HCT116 (cell line): ENCODE data around the gene KCNJ4. TPM values are rescaled to one million over a fixed set of nuclear protein-coding genes. Genes with fewer than 3 reads are reported as not detected.
"Not testable (repeated sequence)": the region's sequence is repeated elsewhere in the genome, so short reads cannot be mapped to it uniquely, and the experiment has no call there.

Experiments
- ATAC-seq: fragments of 200-7000 bp; cut with Tn5 transposase; 2 replicates; pipeline ENCODE4 v1.9.1; 2020; ENCODE audit warnings: mild to moderate bottlenecking, moderate library complexity
- BruUV-seq: library from RNA; stranded (reverse); fragments of 400-500 nt; replicated peaks from 2 replicates; lab custom pipeline; 2021; lab: Mats Ljungman, UMichigan
- CTCF ChIA-PET: fragments of 300-600 bp; sonication (Branson Sonifier 250); formaldehyde crosslinking; loops from one replicate; lab custom pipeline; 2021; ENCODE audit warnings: antibody characterized with exemption; lab: Charles Lee
- POLR2A ChIA-PET: fragments of 300-600, 350-600 bp; sonication (Branson Sonifier 250); formaldehyde crosslinking; loops from one replicate; lab custom pipeline; 2021; ENCODE audit warnings: antibody characterized with exemption; lab: Charles Lee
- RAD21 ChIA-PET, 2 experiments: fragments of 300-600 bp; sonication (Branson Sonifier 250); formaldehyde crosslinking; loops; one replicate each; lab custom pipeline; 2023; ENCODE audit warnings: low total read pairs in 2 of 2; ENCODE audit not compliant: uncharacterized antibody in 2 of 2, unreplicated experiment in 2 of 2, low non-redundant PET in 1 of 2; lab: Charles Lee
- DNase-seq: peaks from one replicate; pipeline ENCODE4 v3.0.0-alpha.2; 2010; ENCODE audit warnings: low read depth, low spot score
- H2AFZ ChIP-seq: fragments of 200-600 bp; shearing (Covaris generic), sonication (generic); 2 replicates; pipeline ENCODE4 v1.6.1; 2017; ENCODE audit warnings: low read depth, mixed run types, mixed read lengths, antibody characterized with exemption, low read length; ENCODE audit not compliant: poor library complexity, severe bottlenecking
- H3K27ac ChIP-seq: 2 replicates; pipeline ENCODE4 v1.5.1; 2012; ENCODE audit warnings: low read depth, low read length
- H3K27me3 ChIP-seq: fragments of 200-600 bp; sonication (generic); 2 replicates; pipeline ENCODE4 v1.6.1; 2016; ENCODE audit warnings: mixed run types, low read length, mixed read lengths; ENCODE audit not compliant: insufficient read depth
- H3K36me3 ChIP-seq, 2 experiments: fragments of 200-500 bp in 1 of 2; fragments of 200-600 bp in 1 of 2; sonication (Bioruptor generic) in 1 of 2; sonication (generic) in 1 of 2; 2 replicates each; pipeline versions ENCODE4 v1.5.1 to v1.6.1; 2014 to 2016; ENCODE audit warnings: low read length in 2 of 2, inconsistent platforms in 1 of 2, mixed read lengths in 1 of 2, mixed run types in 1 of 2; ENCODE audit not compliant: insufficient read depth in 2 of 2, control insufficient read depth in 1 of 2
- H3K4me1 ChIP-seq, 2 experiments: fragments of 200-600 bp in 1 of 2; sonication (generic) in 1 of 2; 2 replicates each; pipeline versions ENCODE4 v1.5.1 to v1.6.1; 2012 to 2017; ENCODE audit warnings: low read length in 2 of 2, inconsistent platforms in 1 of 2, mild to moderate bottlenecking in 1 of 2, mixed read lengths in 1 of 2, mixed run types in 1 of 2, moderate library complexity in 1 of 2; ENCODE audit not compliant: insufficient read depth in 2 of 2, control insufficient read depth in 1 of 2
- H3K4me2 ChIP-seq: fragments of 200-600 bp; sonication (generic); 2 replicates; pipeline ENCODE4 v1.6.1; 2017; ENCODE audit warnings: mixed run types, low read length, mixed read lengths
- H3K4me3 ChIP-seq, 2 experiments: fragments of 200-600 bp in 1 of 2; sonication (generic) in 1 of 2; replicated peaks in 1 of 2; 2 replicates each; pipeline ENCODE4 v1.5.1; 2011 to 2016; ENCODE audit warnings: low read length in 2 of 2, control low read depth in 1 of 2, low read depth in 1 of 2, mild to moderate bottlenecking in 1 of 2, mixed read lengths in 1 of 2, mixed run types in 1 of 2
- H3K79me2 ChIP-seq: fragments of 200-600 bp; sonication (generic); 2 replicates; pipeline ENCODE4 v1.6.1; 2017; ENCODE audit warnings: mild to moderate bottlenecking, mixed run types, low read length, moderate library complexity, mixed read lengths; ENCODE audit not compliant: insufficient read depth
- H3K9ac ChIP-seq: fragments of 200-600 bp; sonication (generic); 2 replicates; pipeline ENCODE4 v1.6.1; 2016; ENCODE audit warnings: low read length, mixed read lengths
- H3K9me2 ChIP-seq: fragments of 200-600 bp; sonication (generic), shearing (Covaris generic); 2 replicates; pipeline ENCODE4 v1.6.1; 2017; ENCODE audit warnings: mixed run types, mild to moderate bottlenecking, moderate library complexity; ENCODE audit not compliant: insufficient read depth
- H3K9me3 ChIP-seq, 2 experiments: fragments of 200-500 bp in 1 of 2; fragments of 200-600 bp in 1 of 2; sonication (Bioruptor generic) in 1 of 2; sonication (generic) in 1 of 2; 2 replicates each; pipeline ENCODE4 v1.6.1; 2014 to 2017; ENCODE audit warnings: low read length in 2 of 2, mixed read lengths in 2 of 2, inconsistent platforms in 1 of 2, low read depth in 1 of 2, mild to moderate bottlenecking in 1 of 2, mixed run types in 1 of 2, moderate library complexity in 1 of 2; ENCODE audit not compliant: control insufficient read depth in 1 of 2, insufficient read depth in 1 of 2
- H4K20me1 ChIP-seq: fragments of 200-600 bp; sonication (generic), shearing (Covaris generic); 2 replicates; pipeline ENCODE4 v1.6.1; 2017; ENCODE audit warnings: mixed run types, mild to moderate bottlenecking, moderate library complexity; ENCODE audit not compliant: insufficient read depth
- CBX3 ChIP-seq: IDR thresholded peaks from 2 replicates; pipeline ENCODE4 v1.6.1; 2012; ENCODE audit warnings: low read depth
- EZH2phosphoT487 ChIP-seq: fragments of 200-600 bp; IDR thresholded peaks from 2 replicates; pipeline ENCODE4 v1.6.1; 2018; ENCODE audit warnings: antibody characterized with exemption, borderline replicate concordance
- JUND ChIP-seq: IDR thresholded peaks from 2 replicates; pipeline ENCODE4 v1.6.1; 2012
- MAX ChIP-seq: IDR thresholded peaks from 2 replicates; pipeline ENCODE4 v1.6.1; 2012
- POLR2AphosphoS5 ChIP-seq: IDR thresholded peaks from 2 replicates; pipeline ENCODE4 v1.6.1; 2011; ENCODE audit warnings: mild to moderate bottlenecking, low read depth, low read length, moderate library complexity
- YY1 ChIP-seq: IDR thresholded peaks from 2 replicates; pipeline ENCODE4 v1.6.1; 2011; ENCODE audit warnings: low read length, low read depth, moderate library complexity, mild to moderate bottlenecking; ENCODE audit not compliant: insufficient replicate concordance; ENCODE audit errors: extremely low read depth
- intact Hi-C: fragments of 100-400 bp; cut with micrococcal nuclease; formaldehyde crosslinking; loops from 2 replicates; pipeline ENCODE4 v1.10.0; 2022
- total RNA-seq: library from RNA; stranded (reverse); gene quantifications from one replicate; pipeline ENCODE4 v1.2.1, GENCODE V29; 2021; ENCODE audit not compliant: unreplicated experiment

Gene KCNJ4
- total RNA-seq, 1 experiment from 2014 or later = not detected

GRCh38 chr22:38398181-38398608 lies 56.8 kb downstream of the KCNJ4 start:
- H3K27me3 ChIP-seq, H3K9me2 ChIP-seq, intact Hi-C loops, DNase-seq: not testable (repeated sequence)
- peak overlapping the region; percentile 76 for H3K9ac ChIP-seq
- peak; percentile 62 for TF ChIP-seq YY1
- TF ChIP-seq POLR2AphosphoS5 = 0 out of 2 replicates have a peak, but pooled peaks have one; percentile 6
- TF ChIP-seq, all 23 proteins: peak for 2; not testable (repeated sequence) for 21
- H3K4me1 ChIP-seq = peaks cover 6 to 14% of the 10 kb centered on the region in 2 experiments; a peak in 3 of 4 replicates
- H2AFZ ChIP-seq, H3K36me3 ChIP-seq, H4K20me1 ChIP-seq, H3K9me3 ChIP-seq, BruUV-seq: not testable (repeated sequence)
- H3K79me2 ChIP-seq = peaks cover 36% of the 10 kb centered on the region
- peak overlapping the region; percentile 89 for H3K4me2 ChIP-seq
- H3K4me3 ChIP-seq = peak overlapping the region; percentile 72 to 73
- POLR2A ChIA-PET = interaction anchor here (0.6 to 0.8 kb wide), 4 partner anchors 14 to 284 kb away, joined by 3 read pairs; partner anchors contain the start of gene TOMM22
- H3K27ac ChIP-seq = peak overlapping the region; percentile 71
- RAD21 ChIA-PET = interaction anchor here in 1 of 2 experiments (0.6 kb wide), 2 partner anchors 115 to 299 kb away, joined by 3 to 5 read pairs; no protein-coding TSS in a partner anchor
- ATAC-seq = peak; percentile 75
- CTCF ChIA-PET = interaction anchor here (0.9 to 1.2 kb wide), 3 partner anchors 13 to 346 kb away, joined by 3 read pairs; no protein-coding TSS in a partner anchor

GRCh38 chr22:38397189-38398085 lies 57.6 kb downstream of the KCNJ4 start:
- ChIA-PET RAD21 (no interaction called here), POLR2A (interaction anchor here (0.6 kb wide), 1 partner anchor 66 kb away, joined by 3 read pairs; no protein-coding TSS in a partner anchor), CTCF (interaction anchor here (0.9 to 1.1 kb wide), 2 partner anchors 284 to 345 kb away, joined by 3 read pairs; no protein-coding TSS in a partner anchor)
- H4K20me1 ChIP-seq = no peaks in the 10 kb centered on the region
- H3K27me3 ChIP-seq = no peaks in the 10 kb centered on the region
- H3K4me1 ChIP-seq = peaks cover 6 to 14% of the 10 kb centered on the region in 2 experiments; a peak in 3 of 4 replicates
- ATAC-seq (peak; percentile 61), DNase-seq (no peak)
- no peaks in the 10 kb centered on the region for H3K36me3 ChIP-seq
- no peaks in the 10 kb centered on the region for H3K9me2 ChIP-seq
- no peak overlapping the region for H2AFZ ChIP-seq
- TSS peak; percentile 36 for BruUV-seq
- H3K9me3 ChIP-seq = no peaks in the 10 kb centered on the region
- intact Hi-C loops = no loop called here
- H3K9ac ChIP-seq = peak overlapping the region; percentile 76
- TF ChIP-seq CBX3 = no peak
- TF ChIP-seq EZH2phosphoT487 = no peak
- TF ChIP-seq MAX = no peak; the same call in 1 of the 2 replicates
- no peak for TF ChIP-seq JUND
- H3K27ac ChIP-seq = peak overlapping the region; percentile 73
- H3K4me3 ChIP-seq = peak overlapping the region; percentile 72 to 73
- peak overlapping the region; percentile 89 for H3K4me2 ChIP-seq
- H3K79me2 ChIP-seq = peaks cover 40% of the 10 kb centered on the region

- RAD21 ChIA-PET, CTCF ChIA-PET, BruUV-seq, H4K20me1 ChIP-seq, POLR2A ChIA-PET, ATAC-seq, H2AFZ ChIP-seq, H3K9me2 ChIP-seq, intact Hi-C loops, H3K36me3 ChIP-seq, DNase-seq, H3K9me3 ChIP-seq, H3K27me3 ChIP-seq: not testable (repeated sequence)
- Histone ChIP-seq H3K4me2 (peak overlapping the region; percentile 89), H3K9ac (peak overlapping the region; percentile 76), H3K4me3 (peak overlapping the region; percentile 72 to 73), H3K4me1 (peaks cover 6 to 14% of the 10 kb centered on the region in 2 experiments; a peak in 3 of 4 replicates), H3K79me2 (peaks cover 44% of the 10 kb centered on the region), H3K27ac (peak overlapping the region; percentile 73)
These were observed 58.4 kb downstream of the KCNJ4 start for GRCh38 chr22:38396440-38397069.
